Gastrocnemius medialis (tissue), 4 donors: ENCODE measurements around the gene GHITM.

Experiments
- CTCF ChIP-seq, 5 experiments: fragments of 450-650 bp in 3 of 5; fragments of 200-600 bp in 2 of 5; sonication (generic) in 2 of 5; IDR thresholded peaks in 4 of 5; conservative IDR thresholded peaks in 1 of 5; 1 replicate in 4 of 5; 2 replicates in 1 of 5; pipeline ENCODE4 v1.5.1; 2016 to 2019; ENCODE audit warnings: antibody characterized with exemption in 5 of 5, mild to moderate bottlenecking in 3 of 5, moderate library complexity in 3 of 5
- POLR2A ChIP-seq, 2 donors: fragments of 450-650 bp; IDR thresholded peaks; one replicate each; pipeline ENCODE4 v1.6.1; 2017; ENCODE audit warnings: antibody characterized with exemption in 2 of 2, mild to moderate bottlenecking in 2 of 2, moderate library complexity in 2 of 2

- no peak for TF ChIP-seq POLR2A (IDR thresholded peaks at IDR 0.05)
- no peak for TF ChIP-seq CTCF (IDR thresholded peaks at IDR 0.05 in 4 of 5, conservative IDR thresholded peaks at IDR 0.05 in 1 of 5)
Observed at GRCh38 chr10:84166620-84167288, 27.4 kb downstream of the GHITM start.
